ENCODE measurements around the gene STARD8.

The STARD8 gene

GRCh38 chrX:68749426-68749825 lies 102.0 kb downstream of the STARD8 start:
- no peak for DNase-seq (ENCODE audit: low read depth in 3 of 3)

- DNase-seq (ENCODE audit: low read depth in 3 of 3), result no peak
These were observed 102.8 kb downstream of the STARD8 start for GRCh38 chrX:68750316-68750715.

- no peak for DNase-seq (ENCODE audit: low read depth in 3 of 3)
These were observed 103.9 kb downstream of the STARD8 start for GRCh38 chrX:68751372-68751771.

- no peak for DNase-seq (ENCODE audit: low read depth in 3 of 3)
These were observed 105.8 kb downstream of the STARD8 start for GRCh38 chrX:68753218-68753617.

- DNase-seq (ENCODE audit: low read depth in 3 of 3), result no peak
These were observed 106.9 kb downstream of the STARD8 start for GRCh38 chrX:68754406-68754805.

GRCh38 chrX:68755616-68756125 lies 108.2 kb downstream of the STARD8 start:
- no peak for DNase-seq (ENCODE audit: low read depth in 3 of 3)

GRCh38 chrX:68757331-68757730 lies 109.9 kb downstream of the STARD8 start:
- DNase-seq (ENCODE audit: low read depth in 3 of 3), result no peak

- DNase-seq (ENCODE audit: low read depth in 3 of 3), result no peak
These were observed 110.3 kb downstream of the STARD8 start for GRCh38 chrX:68757731-68758130.

- DNase-seq (ENCODE audit: low read depth in 3 of 3), result no peak
These were observed 111.2 kb downstream of the STARD8 start for GRCh38 chrX:68758671-68759070.

GRCh38 chrX:68761086-68761485 lies 113.6 kb downstream of the STARD8 start:
- DNase-seq (ENCODE audit: low read depth in 3 of 3), result no peak

GRCh38 chrX:68762766-68763165 lies 115.3 kb downstream of the STARD8 start:
- DNase-seq (ENCODE audit: low read depth in 3 of 3), result no peak

GRCh38 chrX:68763481-68763880 lies 116.0 kb downstream of the STARD8 start:
- DNase-seq (ENCODE audit: low read depth in 3 of 3), result no peak

Data from stimulated activated CD4-positive, alpha-beta T cell treated with anti-CD3 and anti-CD28 coated beads, TNF-alpha, amount 100 ng/mL, for 4 hours (primary cell).